Measurements from ENCODE around the gene CDC42EP3. TPM values are rescaled to one million over a fixed set of nuclear protein-coding genes. Genes with fewer than 3 reads are reported as not detected.

The CDC42EP3 gene
- total RNA-seq, 2 donors from 2014 or later = 42.2 to 57.4 TPM

DNA sequence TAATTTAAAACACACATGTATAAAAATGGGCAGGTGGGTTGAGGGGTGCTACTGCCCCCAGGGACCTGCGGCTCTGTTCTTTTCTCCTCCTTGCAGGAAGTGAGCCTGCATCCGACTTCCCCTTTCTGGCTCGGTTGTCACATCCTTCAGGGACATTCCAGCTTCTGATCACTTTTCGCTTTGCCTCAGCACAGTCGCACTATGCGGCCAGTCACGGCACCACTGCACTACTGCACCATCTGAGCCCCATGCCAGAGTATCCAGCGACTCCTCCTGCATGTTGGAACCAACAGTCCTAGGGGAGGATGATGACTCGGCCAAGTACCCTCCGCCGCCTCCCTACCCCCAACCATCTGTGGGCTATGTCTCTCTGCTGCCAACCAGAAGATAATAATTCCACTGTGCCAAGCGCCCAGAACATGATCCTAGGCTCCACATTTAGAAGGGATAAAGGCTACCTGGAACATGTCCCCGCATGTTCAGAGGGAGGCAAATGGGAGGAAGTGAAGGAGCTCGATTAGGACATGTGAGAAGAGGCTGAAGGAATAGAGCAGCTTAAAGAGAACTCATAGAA lies 17.6 kb downstream of the CDC42EP3 start:
- ATAC-seq (ENCODE audit: insufficient number of reproducible peaks, low FRiP score, low read depth) (no peak), DNase-seq (ENCODE audit: low spot score) (no peak)
- no peaks in the 10 kb centered on the region for H3K36me3 ChIP-seq
- H3K27ac ChIP-seq = peak overlapping the region; percentile 64 to 77
- no peaks in the 10 kb centered on the region for H3K9me3 ChIP-seq
- peaks cover 47 to 95% of the 10 kb centered on the region in 2 donors for H3K4me1 ChIP-seq (ENCODE audit: control insufficient read depth in 1 of 2, low read depth in 2 of 2)
- no peaks in the 10 kb centered on the region for H3K27me3 ChIP-seq (replicated peaks; ENCODE audit: insufficient read depth)
- H3K4me3 ChIP-seq = peak overlapping the region; percentile 15
- no peak for TF ChIP-seq CTCF (IDR thresholded peaks at IDR 0.05)

- Histone ChIP-seq H3K36me3 (no peaks in the 10 kb centered on the region), H3K4me3 (peak overlapping the region; percentile 15), H3K27ac (peak overlapping the region; percentile 64 to 77), H3K27me3 (replicated peaks; ENCODE audit: insufficient read depth) (no peaks in the 10 kb centered on the region), H3K4me1 (ENCODE audit: control insufficient read depth in 1 of 2, low read depth in 2 of 2) (peaks cover 50 to 95% of the 10 kb centered on the region in 2 donors), H3K9me3 (no peaks in the 10 kb centered on the region)
- TF ChIP-seq CTCF (IDR thresholded peaks at IDR 0.05) = no peak
- ATAC-seq (ENCODE audit: insufficient number of reproducible peaks, low FRiP score, low read depth) = no peak
- no peak for DNase-seq (ENCODE audit: low spot score)
These were observed 18.3 kb downstream of the CDC42EP3 start for GRCh38 chr2:37653093-37653492.

- no peaks in the 10 kb centered on the region for H3K9me3 ChIP-seq
- peaks cover 54 to 95% of the 10 kb centered on the region in 2 donors for H3K4me1 ChIP-seq (ENCODE audit: control insufficient read depth in 1 of 2, low read depth in 2 of 2)
- TF ChIP-seq CTCF (IDR thresholded peaks at IDR 0.05) = no peak
- H3K36me3 ChIP-seq = no peaks in the 10 kb centered on the region
- DNase-seq (ENCODE audit: low spot score) (no peak), ATAC-seq (ENCODE audit: insufficient number of reproducible peaks, low FRiP score, low read depth) (no peak)
- H3K4me3 ChIP-seq = no peak overlapping the region
- peak overlapping the region; percentile 64 to 77 for H3K27ac ChIP-seq
- H3K27me3 ChIP-seq (replicated peaks; ENCODE audit: insufficient read depth) = no peaks in the 10 kb centered on the region
These were observed 19.2 kb downstream of the CDC42EP3 start for GRCh38 chr2:37652199-37652640.

GRCh38 chr2:37650548-37651093 lies 20.8 kb downstream of the CDC42EP3 start:
- no peak for ATAC-seq (ENCODE audit: insufficient number of reproducible peaks, low FRiP score, low read depth)
- no peak overlapping the region for H3K4me3 ChIP-seq
- peak overlapping the region; percentile 27 to 46 for H3K27ac ChIP-seq
- H3K36me3 ChIP-seq = peaks cover 9% of the 10 kb centered on the region
- peaks cover 57 to 95% of the 10 kb centered on the region in 2 donors for H3K4me1 ChIP-seq (ENCODE audit: control insufficient read depth in 1 of 2, low read depth in 2 of 2)
- DNase-seq (ENCODE audit: low spot score) = no peak
- TF ChIP-seq CTCF (IDR thresholded peaks at IDR 0.05) = no peak
- H3K27me3 ChIP-seq (replicated peaks; ENCODE audit: insufficient read depth) = no peaks in the 10 kb centered on the region
- H3K9me3 ChIP-seq = no peaks in the 10 kb centered on the region

DNA sequence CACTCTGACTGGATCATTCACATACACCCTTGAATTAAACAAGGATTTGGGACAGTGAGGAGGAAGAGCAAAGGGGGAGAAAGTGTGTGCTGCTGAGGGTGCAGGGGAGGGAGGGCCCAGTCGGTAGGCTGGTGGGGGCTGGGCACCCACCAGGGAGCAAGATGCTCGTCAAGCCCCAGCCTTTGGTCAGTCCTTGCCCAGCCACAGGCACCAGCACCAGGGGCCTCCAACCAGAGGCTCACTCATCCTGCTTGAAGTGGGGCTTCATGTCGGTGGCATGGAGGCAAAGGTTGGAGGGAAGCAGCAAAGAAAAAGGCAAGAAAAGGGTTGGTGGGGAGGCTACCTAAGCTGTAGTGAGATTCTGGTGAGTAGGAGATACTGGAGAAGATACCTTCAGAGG lies 21.9 kb downstream of the CDC42EP3 start:
- Histone ChIP-seq H3K4me3 (no peak overlapping the region), H3K27me3 (replicated peaks; ENCODE audit: insufficient read depth) (no peaks in the 10 kb centered on the region), H3K9me3 (no peaks in the 10 kb centered on the region), H3K27ac (peak overlapping the region; percentile 27 to 46), H3K36me3 (peaks cover 11% of the 10 kb centered on the region), H3K4me1 (ENCODE audit: control insufficient read depth in 1 of 2, low read depth in 2 of 2) (peaks cover 61 to 95% of the 10 kb centered on the region in 2 donors)
- no peak for ATAC-seq (ENCODE audit: insufficient number of reproducible peaks, low FRiP score, low read depth)
- TF ChIP-seq CTCF (IDR thresholded peaks at IDR 0.05) = no peak
- DNase-seq (ENCODE audit: low spot score) = no peak

Measured in thoracic aorta (tissue), 2 donors.